Fibroblast of the aortic adventitia (primary cell): ENCODE results near the gene CLEC4G. TPM values are rescaled to one million over a fixed set of nuclear protein-coding genes. Genes with fewer than 3 reads are reported as not detected.

Experiments
- DNase-seq: peaks from one replicate; pipeline ENCODE4 v3.0.0-alpha.2; 2010; ENCODE audit warnings: low read depth
- H3K4me3 ChIP-seq: 2 replicates; pipeline ENCODE4 v1.5.1; 2011; ENCODE audit warnings: low read depth, mild to moderate bottlenecking, control low read depth, low read length, moderate library complexity
- total RNA-seq: library from RNA; depleted of rRNA; stranded (reverse); fragments of >200 nt; gene quantifications from 2 replicates; pipeline ENCODE4 v1.2.3, GENCODE V29; 2012; ENCODE audit warnings: low replicate concordance
- TF ChIP-seq, protein P1 (sequence below): IDR thresholded peaks from 2 replicates; pipeline ENCODE4 v1.5.1; 2011; ENCODE audit warnings: mild to moderate bottlenecking, low read length, control low read depth, inconsistent platforms; ENCODE audit not compliant: insufficient read depth

Gene CLEC4G
- total RNA-seq, 1 donor: not detected

DNA sequence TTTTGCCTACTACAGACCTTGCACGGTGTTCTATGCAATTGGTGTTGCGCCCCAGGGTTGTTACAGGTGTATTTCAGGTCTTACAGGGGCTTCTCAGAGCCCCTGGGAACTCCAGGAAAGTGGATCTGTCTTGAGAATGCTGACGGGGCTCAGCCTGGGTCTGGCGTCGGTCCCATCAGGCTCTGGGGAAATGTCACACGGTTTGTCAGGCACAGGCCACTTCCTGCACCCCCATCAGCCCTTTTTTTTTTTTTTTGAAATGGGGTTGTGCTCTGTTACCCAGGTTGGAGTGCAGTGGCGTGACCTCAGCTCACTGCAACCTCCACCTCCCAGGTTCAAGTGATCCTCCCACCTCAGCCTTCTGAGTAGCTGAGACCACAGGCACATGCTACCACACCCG is 13.2 kb downstream of the CLEC4G start:
- H3K4me3 ChIP-seq: no peak overlapping the region
- no peak for DNase-seq
- TF ChIP-seq, protein P1, sequence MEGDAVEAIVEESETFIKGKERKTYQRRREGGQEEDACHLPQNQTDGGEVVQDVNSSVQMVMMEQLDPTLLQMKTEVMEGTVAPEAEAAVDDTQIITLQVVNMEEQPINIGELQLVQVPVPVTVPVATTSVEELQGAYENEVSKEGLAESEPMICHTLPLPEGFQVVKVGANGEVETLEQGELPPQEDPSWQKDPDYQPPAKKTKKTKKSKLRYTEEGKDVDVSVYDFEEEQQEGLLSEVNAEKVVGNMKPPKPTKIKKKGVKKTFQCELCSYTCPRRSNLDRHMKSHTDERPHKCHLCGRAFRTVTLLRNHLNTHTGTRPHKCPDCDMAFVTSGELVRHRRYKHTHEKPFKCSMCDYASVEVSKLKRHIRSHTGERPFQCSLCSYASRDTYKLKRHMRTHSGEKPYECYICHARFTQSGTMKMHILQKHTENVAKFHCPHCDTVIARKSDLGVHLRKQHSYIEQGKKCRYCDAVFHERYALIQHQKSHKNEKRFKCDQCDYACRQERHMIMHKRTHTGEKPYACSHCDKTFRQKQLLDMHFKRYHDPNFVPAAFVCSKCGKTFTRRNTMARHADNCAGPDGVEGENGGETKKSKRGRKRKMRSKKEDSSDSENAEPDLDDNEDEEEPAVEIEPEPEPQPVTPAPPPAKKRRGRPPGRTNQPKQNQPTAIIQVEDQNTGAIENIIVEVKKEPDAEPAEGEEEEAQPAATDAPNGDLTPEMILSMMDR: no peak

DNA sequence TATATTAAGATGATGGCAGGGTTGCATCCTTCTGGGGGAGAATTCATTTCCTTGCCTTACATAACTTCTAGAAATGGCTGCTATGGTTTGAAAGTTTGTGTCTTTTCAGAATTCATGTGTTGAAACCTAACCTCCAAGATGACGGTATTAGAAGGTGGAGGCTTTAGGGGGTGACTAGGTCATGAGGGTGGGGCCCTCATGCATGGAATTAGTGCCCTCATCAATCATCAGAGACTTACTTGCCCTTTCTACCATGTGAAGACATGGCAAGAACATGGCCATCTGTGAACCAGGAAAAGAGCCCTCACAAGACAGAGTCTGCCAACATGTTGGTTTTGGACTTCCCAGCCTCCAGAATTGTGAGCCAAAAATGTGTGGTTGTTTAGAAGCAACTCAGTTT is 15.1 kb downstream of the CLEC4G start:
- TF ChIP-seq, protein P1: no peak
- DNase-seq: no peak
- H3K4me3 ChIP-seq: no peak overlapping the region

DNA sequence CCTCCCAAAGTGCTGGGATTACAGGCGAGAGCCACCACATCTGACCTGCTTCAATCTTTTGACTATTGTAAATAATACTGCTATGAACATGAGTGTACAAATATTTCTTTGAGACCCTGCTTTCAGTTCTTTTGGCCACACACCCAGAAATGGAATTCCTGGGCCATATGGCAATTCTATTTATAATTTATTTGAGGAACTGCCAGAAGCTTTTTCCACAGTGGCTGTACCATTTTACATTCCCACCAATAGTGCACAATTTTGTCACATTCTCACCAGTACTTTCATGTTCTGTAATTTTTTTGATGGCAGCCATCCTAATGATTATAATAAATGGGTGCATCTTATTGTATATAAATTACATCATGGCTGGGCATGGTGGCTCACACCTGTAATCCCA is 16.2 kb downstream of the CLEC4G start:
- TF ChIP-seq, protein P1: no peak
- no peak overlapping the region for H3K4me3 ChIP-seq
- no peak for DNase-seq

DNA sequence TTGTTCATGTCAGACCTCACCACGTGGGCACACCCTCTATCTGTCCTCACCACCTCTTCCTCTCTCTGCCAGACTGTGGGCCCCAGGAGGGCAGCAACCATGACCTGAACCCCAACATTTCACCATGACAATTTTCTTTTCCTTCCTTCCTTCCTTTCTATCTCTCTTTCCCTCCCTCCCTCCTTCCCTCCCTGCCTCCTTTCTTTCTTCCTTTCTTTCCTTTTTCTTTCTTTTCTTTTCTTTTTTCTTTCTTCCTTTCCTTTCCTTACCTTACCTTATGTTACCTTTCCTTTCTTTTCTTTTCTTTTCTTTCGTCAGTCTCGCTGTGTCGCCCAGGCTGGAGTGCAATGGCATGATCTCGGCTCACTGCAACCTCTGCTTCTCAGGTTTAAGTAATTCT is 21.3 kb downstream of the CLEC4G start:
- TF ChIP-seq, protein P1: no peak
- DNase-seq: no peak
- no peak overlapping the region for H3K4me3 ChIP-seq

DNA sequence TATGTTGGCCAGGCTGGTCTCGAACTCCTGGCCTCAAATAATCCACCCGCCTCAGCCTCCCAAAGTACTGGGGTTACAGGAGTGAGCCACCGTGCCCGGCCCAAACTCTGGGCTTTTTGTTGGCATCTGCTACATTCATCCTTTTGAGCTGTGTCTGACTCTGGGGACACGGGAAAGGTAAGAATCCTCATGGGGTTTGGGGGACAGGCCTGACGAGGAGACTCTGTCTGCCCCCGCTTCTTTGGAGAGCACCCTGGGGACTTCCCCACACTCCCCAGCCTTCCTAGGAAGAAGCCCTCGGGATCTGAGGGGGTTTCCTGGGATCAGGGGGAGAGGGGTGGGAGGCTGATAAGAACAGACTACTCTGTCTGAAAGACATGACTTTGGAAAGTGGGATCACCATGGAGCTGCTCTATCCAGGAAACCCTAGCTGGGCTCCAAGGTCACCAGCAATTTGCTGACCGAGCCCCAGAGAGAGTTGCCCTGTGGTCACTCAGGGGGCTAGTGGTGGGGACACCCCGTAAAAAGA is 21.9 kb downstream of the CLEC4G start:
- no peak for DNase-seq
- TF ChIP-seq, protein P1: no peak

DNA sequence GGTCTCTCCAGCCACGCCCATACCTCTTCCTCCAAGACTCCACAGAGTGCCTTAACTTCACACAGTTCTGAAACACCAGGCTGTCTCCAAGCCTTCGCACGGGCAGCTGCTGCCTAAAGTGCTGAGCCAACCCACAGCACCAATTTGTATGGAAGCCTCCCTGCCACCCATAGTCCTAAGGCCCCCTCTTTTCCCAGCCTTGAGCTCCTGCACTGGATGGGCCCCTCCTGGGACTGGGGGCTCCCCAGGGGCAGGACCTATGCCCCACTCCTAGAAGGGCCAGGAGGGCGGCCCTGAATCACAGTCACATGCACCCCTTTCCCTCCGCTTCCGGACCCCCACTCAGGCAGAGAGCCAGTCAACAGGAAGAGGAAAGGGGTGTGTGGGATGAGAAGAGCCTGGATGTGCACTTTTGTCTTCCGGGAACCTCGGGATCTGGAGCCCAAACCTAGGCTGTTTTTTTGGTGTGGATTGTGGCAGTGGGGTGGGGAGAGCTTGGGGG is 24.9 kb downstream of the CLEC4G start:
- TF ChIP-seq, protein P1: no peak
- no peak for DNase-seq
- no peak overlapping the region for H3K4me3 ChIP-seq

More for the DNA sequence above, 21.9 kb downstream of the CLEC4G start:
- no peak overlapping the region for H3K4me3 ChIP-seq
